Epithelial cell of esophagus (primary cell): ENCODE results near the gene ASB7.

ENCODE experiments used
- DNase-seq: peaks from one replicate; pipeline ENCODE4 v3.0.0; 2010; ENCODE audit warnings: low read depth
- H3K4me3 ChIP-seq: 2 replicates; pipeline ENCODE4 v1.5.1; 2011; ENCODE audit warnings: mild to moderate bottlenecking, low read length, control low read depth
- CTCF ChIP-seq: IDR thresholded peaks from 2 replicates; pipeline ENCODE4 v1.5.1; 2011; ENCODE audit warnings: low read depth, mild to moderate bottlenecking, low read length, control low read depth, inconsistent platforms; ENCODE audit not compliant: insufficient read depth; ENCODE audit errors: missing control alignments

The ASB7 gene

DNA sequence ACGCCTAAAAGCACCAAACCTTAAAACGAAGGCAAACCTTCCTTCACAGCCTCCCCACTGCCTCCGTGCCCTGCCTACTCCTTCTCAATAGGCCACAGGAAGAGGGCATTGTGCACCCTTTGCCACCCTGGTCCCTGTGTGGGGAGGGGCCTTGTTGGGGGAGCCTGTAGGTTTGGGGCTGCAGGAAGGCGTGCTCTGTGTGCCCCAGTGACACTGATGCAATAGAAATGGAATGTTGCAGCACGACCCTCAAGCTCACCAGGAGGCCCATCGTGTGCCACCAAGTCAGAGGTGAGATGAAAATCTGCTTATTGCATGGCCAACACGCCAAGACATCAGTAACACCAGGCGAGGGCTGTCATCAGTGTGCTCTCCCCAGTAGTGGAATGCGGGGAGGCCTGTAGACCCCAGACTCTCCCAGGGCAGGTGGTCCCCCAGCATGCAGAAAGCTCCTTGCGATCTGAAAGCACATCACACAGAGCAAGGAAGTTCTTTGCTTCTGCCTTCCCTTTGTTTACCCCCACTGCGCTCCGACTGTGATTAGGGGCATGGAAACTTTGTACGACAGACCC, 86.2 kb downstream of the ASB7 start:
- TF ChIP-seq CTCF: no peak
- DNase-seq: no peak
- H3K4me3 ChIP-seq: no peak overlapping the region

- no peak for DNase-seq
- TF ChIP-seq CTCF: no peak
- no peak overlapping the region for H3K4me3 ChIP-seq
Measured at GRCh38 chr15:100689131-100689899, 86.9 kb downstream of the ASB7 start.

DNA sequence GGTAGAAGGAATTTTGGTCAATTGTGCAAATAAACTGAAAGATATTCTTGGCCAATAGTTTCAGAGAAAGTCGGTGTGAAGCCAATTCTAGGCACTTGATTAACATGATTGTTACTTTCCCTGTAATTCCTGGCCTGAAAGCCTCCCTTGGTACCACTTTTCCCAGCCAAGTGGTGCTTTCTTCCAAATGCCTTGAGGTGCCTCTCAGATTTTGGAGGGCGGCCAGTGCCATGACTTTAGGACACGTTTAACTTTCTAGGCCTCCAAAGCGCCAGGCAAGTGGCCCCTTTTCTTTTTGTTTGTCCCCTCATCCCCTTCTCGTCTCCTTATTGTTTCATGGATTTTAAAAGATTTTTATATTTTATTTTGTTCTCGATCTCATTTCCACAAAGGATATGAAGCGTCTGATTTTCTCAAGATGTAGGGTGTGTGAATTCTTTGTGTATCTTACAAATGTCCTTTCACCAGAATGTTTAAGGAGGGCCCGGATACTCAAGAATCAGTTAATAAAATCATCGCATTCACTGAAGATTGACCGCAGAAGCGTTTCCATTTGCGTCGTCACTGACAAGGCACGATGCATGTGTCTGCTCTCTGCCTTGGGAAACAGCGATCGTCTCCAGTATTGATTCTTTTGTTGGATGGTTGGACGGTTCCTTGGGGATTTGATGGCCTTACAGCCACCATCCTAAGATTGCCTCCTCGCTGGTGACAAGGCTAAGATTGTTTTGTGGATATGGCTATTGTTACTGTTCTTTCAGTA, 87.8 kb downstream of the ASB7 start:
- no peak for DNase-seq
- no peak overlapping the region for H3K4me3 ChIP-seq
- no peak for TF ChIP-seq CTCF

DNA sequence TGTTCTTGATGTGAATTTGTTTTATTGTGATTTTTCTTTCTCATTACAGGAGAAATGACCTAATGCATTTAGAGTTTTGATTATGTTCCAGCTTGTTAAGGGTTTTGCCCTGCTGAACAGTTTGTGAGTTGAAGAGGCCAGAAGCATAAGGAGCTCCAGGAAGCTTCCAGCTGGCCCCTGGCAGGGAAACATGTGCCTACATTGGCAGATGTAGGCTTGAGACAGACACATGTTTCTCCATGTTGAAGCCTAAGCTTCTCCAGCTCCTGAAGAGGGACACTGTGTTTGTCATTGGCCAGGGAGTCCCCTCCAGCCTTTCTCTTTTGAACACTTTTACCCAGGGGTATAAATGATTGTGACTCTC, 88.4 kb downstream of the ASB7 start:
- no peak for TF ChIP-seq CTCF
- no peak for DNase-seq
- no peak overlapping the region for H3K4me3 ChIP-seq

DNA sequence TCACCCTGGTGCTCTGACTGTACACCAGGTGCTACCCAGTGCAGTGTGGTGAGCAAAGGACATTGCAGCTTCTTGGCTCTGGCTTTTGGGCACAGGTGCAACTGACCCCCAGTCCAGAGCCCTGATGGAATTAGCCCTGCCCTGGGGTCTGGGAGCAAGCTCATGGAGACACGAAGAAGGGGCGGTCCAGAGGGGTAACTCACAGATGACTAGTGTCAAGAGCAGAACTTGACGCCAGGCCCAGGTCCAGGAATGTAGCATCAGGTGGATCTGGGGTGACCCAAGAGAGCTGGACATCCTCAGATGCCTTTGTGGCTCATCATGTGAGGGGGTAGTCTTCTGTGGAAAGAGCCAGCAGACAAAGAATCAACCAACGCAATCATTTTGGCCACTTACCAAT, 88.9 kb downstream of the ASB7 start:
- no peak for TF ChIP-seq CTCF
- DNase-seq: no peak
- no peak overlapping the region for H3K4me3 ChIP-seq

GRCh38 chr15:100692246-100692645, 89.9 kb downstream of the ASB7 start:
- no peak for DNase-seq

More at GRCh38 chr15:100692246-100692645, 89.9 kb downstream of the ASB7 start:
- no peak overlapping the region for H3K4me3 ChIP-seq
- TF ChIP-seq CTCF: no peak
